HG03571 (cell line): Measurements from ENCODE around the gene DYNLT1.
"Not testable (repeated sequence)": the region's sequence is repeated elsewhere in the genome, so short reads cannot be mapped to it uniquely, and the experiment has no call there.

Experiments used
- ATAC-seq: cut with Tn5 transposase; IDR thresholded peaks from one replicate; pipeline ENCODE4 v1.9.1; 2021; ENCODE audit not compliant: unreplicated experiment

The DYNLT1 gene

GRCh38 chr6:158644231-158645063, at the start of gene DYNLT1:
TSS of gene DYNLT1 (minus strand) at chr6:158644743. CDS start at chr6:158644708, 35 bp downstream.
- peak; percentile 54 for ATAC-seq

- ATAC-seq: no peak
Measured at GRCh38 chr6:158688860-158689259, 44.3 kb upstream of the DYNLT1 start.

GRCh38 chr6:158687506-158687905, 43.0 kb upstream of the DYNLT1 start:
- no peak for ATAC-seq

- ATAC-seq: peak; percentile 82
Measured at GRCh38 chr6:158686791-158687381, 42.3 kb upstream of the DYNLT1 start.

GRCh38 chr6:158686311-158686710, 41.8 kb upstream of the DYNLT1 start:
- no peak for ATAC-seq

- ATAC-seq: no peak
Measured at GRCh38 chr6:158684745-158685324, 40.3 kb upstream of the DYNLT1 start.

GRCh38 chr6:158684311-158684710, 39.8 kb upstream of the DYNLT1 start:
- no peak for ATAC-seq

GRCh38 chr6:158680481-158680880, 35.9 kb upstream of the DYNLT1 start:
- ATAC-seq: no peak

GRCh38 chr6:158680015-158680414, 35.5 kb upstream of the DYNLT1 start:
- no peak for ATAC-seq

GRCh38 chr6:158677906-158678578, 33.5 kb upstream of the DYNLT1 start:
- no peak for ATAC-seq

GRCh38 chr6:158677094-158677493, 32.6 kb upstream of the DYNLT1 start:
- not testable (repeated sequence) for ATAC-seq

GRCh38 chr6:158674342-158675131, 30.0 kb upstream of the DYNLT1 start:
- ATAC-seq: no peak

- no peak for ATAC-seq
Measured at GRCh38 chr6:158672726-158673125, 28.2 kb upstream of the DYNLT1 start.

GRCh38 chr6:158672119-158672518, 27.6 kb upstream of the DYNLT1 start:
- ATAC-seq: not testable (repeated sequence)

- ATAC-seq: no peak
Measured at GRCh38 chr6:158669145-158670035, 24.8 kb upstream of the DYNLT1 start.

GRCh38 chr6:158668707-158669103, 24.2 kb upstream of the DYNLT1 start:
- ATAC-seq: no peak

GRCh38 chr6:158667360-158667981, 22.9 kb upstream of the DYNLT1 start:
- no peak for ATAC-seq

GRCh38 chr6:158666628-158667359, 22.3 kb upstream of the DYNLT1 start:
- no peak for ATAC-seq

- no peak for ATAC-seq
Measured at GRCh38 chr6:158665332-158665731, 20.8 kb upstream of the DYNLT1 start.
